HFF-Myc (cell line): ENCODE results near the gene PLOD3.

Source experiments
- DNase-seq: peaks from one replicate; pipeline ENCODE4 v3.0.0-alpha.2; 2011; ENCODE audit warnings: low read depth; ENCODE audit errors: extremely low read depth
- H3K4me3 ChIP-seq: replicated peaks from 2 replicates; pipeline ENCODE4 v1.5.1; 2011; ENCODE audit warnings: low read depth, mild to moderate bottlenecking, control low read depth, low read length
- TF ChIP-seq, protein P1 (sequence below): IDR thresholded peaks from 2 replicates; pipeline ENCODE4 v1.5.1; 2012; ENCODE audit warnings: mild to moderate bottlenecking, low read depth, low read length, control low read depth; ENCODE audit errors: missing control alignments

PLOD3 gene

DNA sequence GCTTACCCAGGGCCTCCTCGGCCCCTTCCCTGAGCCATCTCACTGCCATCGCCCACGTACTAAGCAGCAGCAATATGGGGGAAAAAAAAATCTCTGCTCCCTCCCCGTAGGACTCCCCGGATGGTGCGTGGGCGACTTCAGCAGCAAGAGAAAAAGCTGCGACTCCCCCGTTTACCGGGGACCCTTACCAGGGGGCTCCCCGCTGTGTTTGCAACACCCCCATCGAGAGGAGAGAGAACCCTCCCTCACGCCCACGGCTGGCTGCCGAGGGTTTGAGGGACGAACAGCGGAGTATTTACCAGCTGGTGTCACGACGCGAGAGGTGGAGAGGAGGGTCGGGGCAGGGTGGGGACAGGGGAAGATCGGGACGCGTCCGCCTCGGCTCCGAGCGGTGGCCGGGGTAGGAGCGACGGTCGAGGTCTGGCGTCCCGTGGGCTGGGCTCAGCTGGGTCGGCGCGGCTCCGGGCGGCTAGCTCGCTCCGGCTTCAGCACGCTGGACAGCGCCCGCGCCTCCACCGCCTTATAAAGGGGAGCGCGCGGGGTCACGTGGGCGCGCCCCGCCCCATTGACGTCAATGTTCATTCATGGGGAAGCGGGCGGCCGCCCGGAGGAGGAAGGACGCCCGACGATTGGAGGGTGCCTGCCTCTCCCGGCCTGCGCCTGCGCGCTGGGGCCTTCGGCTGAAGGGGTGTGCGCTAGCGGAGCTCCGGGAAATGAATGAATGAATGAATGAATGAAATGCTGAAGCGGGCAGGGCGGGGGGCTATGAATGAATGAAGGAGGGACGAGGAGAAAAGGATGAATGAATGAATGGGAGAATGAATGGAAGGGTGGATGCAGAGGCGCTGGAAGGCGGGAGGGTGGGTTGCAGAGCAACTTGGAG, 52.1 kb downstream of the PLOD3 start, which contains the start of gene VGF:
Gene VGF, minus strand, starts transcription at position 495 of the 883 bp plus-strand sequence. CDS start 726 bp downstream, outside the sequence.
- DNase-seq: peak; percentile 58
- peak within 1 kb of the TSS; percentile 54 for H3K4me3 ChIP-seq
- TF ChIP-seq, protein P1, sequence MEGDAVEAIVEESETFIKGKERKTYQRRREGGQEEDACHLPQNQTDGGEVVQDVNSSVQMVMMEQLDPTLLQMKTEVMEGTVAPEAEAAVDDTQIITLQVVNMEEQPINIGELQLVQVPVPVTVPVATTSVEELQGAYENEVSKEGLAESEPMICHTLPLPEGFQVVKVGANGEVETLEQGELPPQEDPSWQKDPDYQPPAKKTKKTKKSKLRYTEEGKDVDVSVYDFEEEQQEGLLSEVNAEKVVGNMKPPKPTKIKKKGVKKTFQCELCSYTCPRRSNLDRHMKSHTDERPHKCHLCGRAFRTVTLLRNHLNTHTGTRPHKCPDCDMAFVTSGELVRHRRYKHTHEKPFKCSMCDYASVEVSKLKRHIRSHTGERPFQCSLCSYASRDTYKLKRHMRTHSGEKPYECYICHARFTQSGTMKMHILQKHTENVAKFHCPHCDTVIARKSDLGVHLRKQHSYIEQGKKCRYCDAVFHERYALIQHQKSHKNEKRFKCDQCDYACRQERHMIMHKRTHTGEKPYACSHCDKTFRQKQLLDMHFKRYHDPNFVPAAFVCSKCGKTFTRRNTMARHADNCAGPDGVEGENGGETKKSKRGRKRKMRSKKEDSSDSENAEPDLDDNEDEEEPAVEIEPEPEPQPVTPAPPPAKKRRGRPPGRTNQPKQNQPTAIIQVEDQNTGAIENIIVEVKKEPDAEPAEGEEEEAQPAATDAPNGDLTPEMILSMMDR: no peak

DNA sequence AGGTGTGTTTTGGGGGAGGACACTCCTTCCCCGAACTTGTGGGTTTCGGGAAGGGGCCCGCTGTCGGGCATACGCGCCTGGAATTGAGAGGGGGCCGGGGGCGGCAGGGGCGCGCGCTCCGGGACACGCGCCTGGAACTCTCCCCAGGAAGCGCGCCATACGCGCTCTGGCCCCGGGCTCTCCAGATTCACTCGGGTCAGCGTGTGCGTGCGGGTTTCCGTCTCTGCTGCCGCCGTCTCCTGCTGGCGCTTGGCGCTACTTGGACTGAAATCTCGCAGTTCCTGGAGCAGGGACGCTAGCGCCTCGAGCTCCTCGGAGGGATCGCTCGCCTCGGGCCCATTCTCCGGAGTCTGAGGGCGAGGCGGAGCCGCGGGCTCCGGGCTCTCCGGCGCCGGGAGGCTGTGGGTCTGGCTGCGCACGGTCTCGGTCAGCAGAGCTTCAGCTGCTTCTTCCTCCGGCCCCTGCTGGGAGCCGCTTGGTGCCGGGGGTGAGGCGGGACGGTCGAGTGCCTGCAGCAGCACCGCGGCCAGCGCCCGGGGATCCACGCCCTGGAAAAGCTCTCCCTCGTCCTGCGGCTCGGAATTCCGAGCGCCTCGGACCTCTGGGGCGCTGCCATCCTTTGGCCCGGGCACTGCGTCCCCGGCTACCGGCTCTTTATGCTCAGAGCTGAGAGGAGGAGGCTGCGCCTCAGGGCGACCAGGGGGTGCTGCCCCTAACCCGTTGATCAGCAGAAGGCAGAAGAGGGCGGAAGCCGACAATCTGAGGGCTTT, 53.1 kb downstream of the PLOD3 start:
- DNase-seq: no peak
- peak overlapping the region; percentile 54 for H3K4me3 ChIP-seq
- TF ChIP-seq, protein P1: no peak

DNA sequence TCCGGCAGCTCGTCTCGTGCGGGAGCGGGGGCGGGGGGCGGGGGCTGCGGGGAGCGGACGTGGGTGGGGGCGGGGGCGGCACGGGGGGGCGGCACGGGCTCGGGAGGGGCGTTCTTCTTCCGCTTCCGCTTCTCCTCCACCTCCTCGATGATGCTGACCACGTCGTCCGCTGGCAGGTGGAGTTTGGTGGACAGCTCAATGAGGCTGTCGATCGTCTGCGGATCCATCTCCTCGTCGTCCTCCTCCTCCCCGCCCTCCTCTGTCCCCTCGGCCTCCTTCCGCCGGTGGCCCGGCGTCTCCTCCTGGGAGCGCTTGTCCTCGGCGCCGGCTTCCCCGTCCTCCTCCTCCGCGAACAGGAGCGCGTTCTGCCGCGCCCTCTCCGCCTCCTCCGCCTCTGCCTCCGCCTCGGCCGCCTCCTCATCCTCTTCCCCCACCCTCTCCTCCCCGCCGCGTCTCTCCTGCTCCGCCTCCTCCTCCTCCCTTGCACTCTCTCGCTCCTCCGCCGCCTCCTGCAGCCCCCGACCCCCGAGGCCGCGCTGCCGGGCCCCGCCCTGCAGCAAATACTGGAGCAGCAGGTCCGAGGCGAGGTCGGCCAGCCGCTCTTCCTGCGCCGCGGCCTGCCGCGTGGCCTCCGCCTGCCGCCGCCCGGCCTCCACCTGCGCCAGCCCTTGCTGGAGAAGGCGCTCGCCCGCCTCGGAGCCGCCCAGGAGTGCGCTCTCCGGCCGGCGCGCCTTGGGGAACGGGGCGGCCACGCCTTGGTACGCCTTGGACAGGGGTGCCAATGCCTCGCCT, 53.9 kb downstream of the PLOD3 start:
- DNase-seq: no peak
- peak overlapping the region; percentile 54 for H3K4me3 ChIP-seq
- TF ChIP-seq, protein P1: no peak

- DNase-seq: no peak
- TF ChIP-seq, protein P1: no peak
- H3K4me3 ChIP-seq: peak overlapping the region; percentile 54
Observed at GRCh38 chr7:101162551-101163278, 54.7 kb downstream of the PLOD3 start.

GRCh38 chr7:101161692-101162471, 55.5 kb downstream of the PLOD3 start:
- H3K4me3 ChIP-seq: peak overlapping the region; percentile 54
- no peak for DNase-seq
- TF ChIP-seq, protein P1: no peak
